Osteocyte (in vitro differentiated cells): ENCODE data around the gene PLA2G5. TPM values are rescaled to one million over a fixed set of nuclear protein-coding genes. Genes with fewer than 3 reads are reported as not detected.

Source experiments
- DNase-seq: peaks from one replicate; pipeline ENCODE4 v3.0.0; 2021; ENCODE audit warnings: mixed read lengths; ENCODE audit not compliant: unreplicated experiment; ENCODE audit errors: extremely low spot score
- H3K27ac Mint-ChIP-seq: one replicate; pipeline ENCODE4 v1.8.0; 2021; ENCODE audit warnings: mild to moderate bottlenecking, mixed read lengths; ENCODE audit not compliant: unreplicated experiment
- H3K27me3 Mint-ChIP-seq: one replicate; pipeline ENCODE4 v1.8.0; 2021; ENCODE audit warnings: mixed read lengths; ENCODE audit not compliant: unreplicated experiment
- H3K36me3 Mint-ChIP-seq: one replicate; pipeline ENCODE4 v1.8.0; 2021; ENCODE audit warnings: mixed read lengths; ENCODE audit not compliant: unreplicated experiment
- H3K4me1 Mint-ChIP-seq: one replicate; pipeline ENCODE4 v1.8.0; 2021; ENCODE audit warnings: mixed read lengths; ENCODE audit not compliant: unreplicated experiment
- H3K4me3 Mint-ChIP-seq: one replicate; pipeline ENCODE4 v1.8.0; 2021; ENCODE audit warnings: mild to moderate bottlenecking, moderate library complexity, mixed read lengths; ENCODE audit not compliant: unreplicated experiment
- H3K9me3 Mint-ChIP-seq: one replicate; pipeline ENCODE4 v1.8.0; 2021; ENCODE audit warnings: mixed read lengths; ENCODE audit not compliant: unreplicated experiment
- CTCF ChIP-seq: fragments of 200-600 bp; sonication (generic); IDR thresholded peaks from 2 replicates; pipeline ENCODE4 v1.5.0; 2021; ENCODE audit warnings: antibody characterized with exemption, mild to moderate bottlenecking, moderate library complexity
- total RNA-seq: library from RNA; stranded (reverse); gene quantifications from 2 replicates; pipeline ENCODE4 v1.2.1, GENCODE V29; 2021

The PLA2G5 gene
- total RNA-seq, 1 donor from 2014 or later: not detected

- Mint-ChIP-seq H3K27ac (no peak overlapping the region), H3K36me3 (no peaks in the 10 kb centered on the region), H3K9me3 (no peaks in the 10 kb centered on the region), H3K4me3 (no peak overlapping the region), H3K4me1 (no peaks in the 10 kb centered on the region), H3K27me3 (peaks cover 7% of the 10 kb centered on the region)
- DNase-seq: no peak
- no peak for TF ChIP-seq CTCF
Measured at GRCh38 chr1:20087668-20088067, 17.7 kb downstream of the PLA2G5 start.

- Mint-ChIP-seq H3K4me3 (no peak overlapping the region), H3K9me3 (no peaks in the 10 kb centered on the region), H3K36me3 (no peaks in the 10 kb centered on the region), H3K27ac (no peak overlapping the region), H3K27me3 (no peaks in the 10 kb centered on the region), H3K4me1 (no peaks in the 10 kb centered on the region)
- no peak for TF ChIP-seq CTCF
- DNase-seq: no peak
Measured at GRCh38 chr1:20089328-20090077, 19.5 kb downstream of the PLA2G5 start.

- TF ChIP-seq CTCF: no peak
- DNase-seq: no peak
- H3K36me3 Mint-ChIP-seq: no peaks in the 10 kb centered on the region
- no peak overlapping the region for H3K27ac Mint-ChIP-seq
- H3K27me3 Mint-ChIP-seq: no peaks in the 10 kb centered on the region
- no peaks in the 10 kb centered on the region for H3K4me1 Mint-ChIP-seq
- H3K4me3 Mint-ChIP-seq: no peak overlapping the region
- H3K9me3 Mint-ChIP-seq: no peaks in the 10 kb centered on the region
Measured at GRCh38 chr1:20090119-20090518, 20.1 kb downstream of the PLA2G5 start.

GRCh38 chr1:20090641-20091040 lies 20.6 kb downstream of the PLA2G5 start:
- DNase-seq: no peak
- H3K27ac Mint-ChIP-seq: no peak overlapping the region
- no peaks in the 10 kb centered on the region for H3K9me3 Mint-ChIP-seq
- no peaks in the 10 kb centered on the region for H3K4me1 Mint-ChIP-seq
- no peaks in the 10 kb centered on the region for H3K36me3 Mint-ChIP-seq
- no peaks in the 10 kb centered on the region for H3K27me3 Mint-ChIP-seq
- TF ChIP-seq CTCF: no peak
- no peak overlapping the region for H3K4me3 Mint-ChIP-seq

- Mint-ChIP-seq H3K36me3 (no peaks in the 10 kb centered on the region), H3K9me3 (no peaks in the 10 kb centered on the region), H3K4me1 (no peaks in the 10 kb centered on the region), H3K4me3 (no peak overlapping the region), H3K27me3 (no peaks in the 10 kb centered on the region), H3K27ac (no peak overlapping the region)
- no peak for TF ChIP-seq CTCF
- DNase-seq: no peak
Measured at GRCh38 chr1:20093303-20093702, 23.3 kb downstream of the PLA2G5 start.
